WTC11 (cell line): Measurements from ENCODE around the gene ABHD17C. TPM values are rescaled to one million over a fixed set of nuclear protein-coding genes. Genes with fewer than 3 reads are reported as not detected.

ENCODE experiments used
- ATAC-seq: fragments of 200-7000 bp; cut with Tn5 transposase; 2 replicates; pipeline ENCODE4 v1.10.0; 2021; ENCODE audit warnings: mild to moderate bottlenecking, moderate library complexity
- CTCF ChIA-PET: fragments of 300-600 bp; sonication (Branson Sonifier 250); formaldehyde crosslinking; loops from one replicate; lab custom pipeline; 2021; ENCODE audit warnings: antibody characterized with exemption; lab: Charles Lee
- POLR2A ChIA-PET: fragments of 350-600 bp; sonication (Branson Sonifier 250); formaldehyde crosslinking; loops from one replicate; lab custom pipeline; 2021; ENCODE audit warnings: antibody characterized with exemption; lab: Charles Lee
- DNase-seq: peaks from one replicate; pipeline ENCODE4 v3.0.0; 2021; ENCODE audit warnings: low spot score
- H3K27ac Mint-ChIP-seq: 2 replicates; pipeline ENCODE4 v1.8.0; 2021; ENCODE audit warnings: mixed read lengths
- H3K27me3 Mint-ChIP-seq: 2 replicates; pipeline ENCODE4 v1.8.0; 2021; ENCODE audit warnings: low read depth, mild to moderate bottlenecking, moderate library complexity, mixed read lengths
- H3K36me3 Mint-ChIP-seq: 2 replicates; pipeline ENCODE4 v1.8.0; 2021; ENCODE audit warnings: mixed read lengths
- H3K4me1 Mint-ChIP-seq: 2 replicates; pipeline ENCODE4 v1.8.0; 2022; ENCODE audit warnings: mixed read lengths
- H3K4me3 Mint-ChIP-seq: 2 replicates; pipeline ENCODE4 v1.8.0; 2021; ENCODE audit warnings: mild to moderate bottlenecking, moderate library complexity, mixed read lengths
- H3K9me3 Mint-ChIP-seq: 2 replicates; pipeline ENCODE4 v1.8.0; 2021; ENCODE audit warnings: mixed read lengths
- ATF2 ChIP-seq: sonication (generic); formaldehyde crosslinking; IDR thresholded peaks from 2 replicates; pipeline ENCODE4 v1.8.1; 2022; ENCODE audit warnings: low read depth, missing genetic modification reagents, borderline replicate concordance
- ATF3 ChIP-seq: sonication (generic); formaldehyde crosslinking; conservative IDR thresholded peaks from 2 replicates; pipeline ENCODE4 v1.8.1; 2022; ENCODE audit warnings: mild to moderate bottlenecking, missing genetic modification reagents
- E2F5 ChIP-seq: sonication (generic); formaldehyde crosslinking; IDR thresholded peaks from 2 replicates; pipeline ENCODE4 v1.8.1; 2022; ENCODE audit warnings: mild to moderate bottlenecking, moderate library complexity, missing genetic modification reagents
- ELF4 ChIP-seq: sonication (generic); formaldehyde crosslinking; IDR thresholded peaks from 2 replicates; pipeline ENCODE4 v1.8.1; 2022; ENCODE audit warnings: low read depth, mild to moderate bottlenecking, moderate library complexity, missing genetic modification reagents
- ETV6 ChIP-seq: sonication (generic); formaldehyde crosslinking; IDR thresholded peaks from 2 replicates; pipeline ENCODE4 v1.8.1; 2022; ENCODE audit warnings: mild to moderate bottlenecking, missing genetic modification reagents
- JAZF1 ChIP-seq: fragments of 250-450 bp; sonication (Bioruptor Pico); IDR thresholded peaks from 2 replicates; pipeline ENCODE4 v1.9.0; 2021; ENCODE audit warnings: moderate library complexity, mild to moderate bottlenecking, inconsistent platforms
- JUN ChIP-seq: sonication (generic); formaldehyde crosslinking; IDR thresholded peaks from 2 replicates; pipeline ENCODE4 v1.8.0; 2023; ENCODE audit warnings: mild to moderate bottlenecking, missing genetic modification reagents
- MLX ChIP-seq: sonication (generic); formaldehyde crosslinking; IDR thresholded peaks from 2 replicates; pipeline ENCODE4 v1.8.1; 2023; ENCODE audit warnings: mild to moderate bottlenecking, missing genetic modification reagents, moderate library complexity
- NFATC4 ChIP-seq: fragments of 250-450 bp; sonication (Bioruptor Pico); IDR thresholded peaks from 2 replicates; pipeline ENCODE4 v1.9.0; 2021; ENCODE audit warnings: mild to moderate bottlenecking
- NR3C1 ChIP-seq: sonication (generic); formaldehyde crosslinking; conservative IDR thresholded peaks from 2 replicates; pipeline ENCODE4 v1.8.1; 2023; ENCODE audit warnings: low read depth, mild to moderate bottlenecking, missing genetic modification reagents
- STAT6 ChIP-seq: sonication (generic); formaldehyde crosslinking; conservative IDR thresholded peaks from 2 replicates; pipeline ENCODE4 v1.8.1; 2023; ENCODE audit warnings: mild to moderate bottlenecking, low read depth, missing genetic modification reagents, moderate library complexity
- ZBTB21 ChIP-seq: sonication (generic); formaldehyde crosslinking; IDR thresholded peaks from 2 replicates; pipeline ENCODE4 v1.8.1; 2023; ENCODE audit warnings: mild to moderate bottlenecking, missing genetic modification reagents, borderline replicate concordance
- ZMAT4 ChIP-seq: fragments of 250-450 bp; sonication (Bioruptor Pico); IDR thresholded peaks from 2 replicates; pipeline ENCODE4 v1.9.0; 2021; ENCODE audit warnings: mild to moderate bottlenecking
- ZNF219 ChIP-seq: sonication (generic); formaldehyde crosslinking; IDR thresholded peaks from 2 replicates; pipeline ENCODE4 v1.8.0; 2023; ENCODE audit warnings: missing genetic modification reagents, mild to moderate bottlenecking, borderline replicate concordance
- ZNF281 ChIP-seq: sonication (generic); formaldehyde crosslinking; IDR thresholded peaks from 2 replicates; pipeline ENCODE4 v1.8.0; 2023; ENCODE audit warnings: mild to moderate bottlenecking, missing genetic modification reagents
- total RNA-seq: library from RNA; stranded (reverse); gene quantifications from 3 replicates; pipeline ENCODE4 v1.2.3, GENCODE V29; 2021

The ABHD17C gene
- total RNA-seq, 1 experiment from 2014 or later = 29.0 TPM

- no peak for TF ChIP-seq STAT6 (CRISPR knock-in tag)
- TF ChIP-seq MLX (CRISPR knock-in tag) = no peak
- TF ChIP-seq JUN (CRISPR knock-in tag) = no peak
Measured at GRCh38 chr15:80697075-80697685, 2.1 kb downstream of the ABHD17C start (continued).

GRCh38 chr15:80698676-80699075, 3.6 kb downstream of the ABHD17C start:
- CTCF ChIA-PET = interaction anchor here (4.1 kb wide), 1 partner anchor 78 kb away, joined by 26 read pairs; no protein-coding TSS in a partner anchor
- H3K27ac Mint-ChIP-seq = no peak overlapping the region
- DNase-seq = no peak

GRCh38 chr15:80699981-80700380, 4.9 kb downstream of the ABHD17C start:
- no peak for DNase-seq
- POLR2A ChIA-PET = no interaction called here
- ATAC-seq = no peak
- Mint-ChIP-seq H3K9me3 (no peaks in the 10 kb centered on the region), H3K36me3 (peaks cover 9% of the 10 kb centered on the region), H3K4me3 (no peak overlapping the region), H3K27me3 (peaks cover 17% of the 10 kb centered on the region), H3K4me1 (peaks cover 32% of the 10 kb centered on the region), H3K27ac (no peak overlapping the region)
- TF ChIP-seq ZMAT4 (CRISPR knock-in tag) (no peak), JAZF1 (CRISPR knock-in tag) (no peak), ZNF219 (CRISPR knock-in tag) (no peak), ZNF281 (CRISPR knock-in tag) (no peak), ELF4 (no peak), E2F5 (CRISPR knock-in tag) (no peak), NFATC4 (CRISPR knock-in tag) (no peak)
- CTCF ChIA-PET = interaction anchor here (1.1 to 1.5 kb wide), 2 partner anchors 26 to 76 kb away, joined by 3 to 4 read pairs; no protein-coding TSS in a partner anchor

More at GRCh38 chr15:80698676-80699075, 3.6 kb downstream of the ABHD17C start:
- Mint-ChIP-seq H3K9me3 (no peaks in the 10 kb centered on the region), H3K27me3 (peaks cover 24% of the 10 kb centered on the region), H3K4me1 (peaks cover 36% of the 10 kb centered on the region), H3K36me3 (peaks cover 7% of the 10 kb centered on the region), H3K4me3 (no peak overlapping the region)
- ATAC-seq = no peak
- POLR2A ChIA-PET = no interaction called here
- TF ChIP-seq ATF3 (CRISPR knock-in tag) = no peak
- TF ChIP-seq ETV6 (CRISPR knock-in tag) = no peak
- TF ChIP-seq NR3C1 = no peak
- TF ChIP-seq ATF2 = no peak
- TF ChIP-seq ELF4 = no peak
- TF ChIP-seq ZBTB21 (CRISPR knock-in tag) = no peak
